Coronary artery (tissue), 2 donors: ENCODE results near the gene PLXDC1.
"Not testable (repeated sequence)": the region's sequence is repeated elsewhere in the genome, so short reads cannot be mapped to it uniquely, and the experiment has no call there.

ENCODE experiments used
- DNase-seq: peaks from one replicate; pipeline ENCODE4 v3.0.0-alpha.2; 2017; ENCODE audit warnings: low spot score
- H3K27ac ChIP-seq, 2 donors: fragments of 200-600 bp; sonication (generic); one replicate each; pipeline ENCODE4 v1.5.1; 2016 to 2019
- H3K4me3 ChIP-seq: fragments of 200-600 bp; sonication (generic); 2 replicates; pipeline ENCODE4 v1.5.1; 2016; ENCODE audit warnings: mild to moderate bottlenecking, moderate library complexity
- CTCF ChIP-seq: fragments of 200-600 bp; sonication (generic); IDR thresholded peaks from one replicate; pipeline ENCODE4 v1.5.1; 2019; ENCODE audit warnings: antibody characterized with exemption

Gene PLXDC1

GRCh38 chr17:39022924-39023323, 128.5 kb downstream of the PLXDC1 start:
- no peak overlapping the region for H3K27ac ChIP-seq
- no peak for DNase-seq
- H3K4me3 ChIP-seq, result no peak overlapping the region
- TF ChIP-seq CTCF, result no peak

DNA sequence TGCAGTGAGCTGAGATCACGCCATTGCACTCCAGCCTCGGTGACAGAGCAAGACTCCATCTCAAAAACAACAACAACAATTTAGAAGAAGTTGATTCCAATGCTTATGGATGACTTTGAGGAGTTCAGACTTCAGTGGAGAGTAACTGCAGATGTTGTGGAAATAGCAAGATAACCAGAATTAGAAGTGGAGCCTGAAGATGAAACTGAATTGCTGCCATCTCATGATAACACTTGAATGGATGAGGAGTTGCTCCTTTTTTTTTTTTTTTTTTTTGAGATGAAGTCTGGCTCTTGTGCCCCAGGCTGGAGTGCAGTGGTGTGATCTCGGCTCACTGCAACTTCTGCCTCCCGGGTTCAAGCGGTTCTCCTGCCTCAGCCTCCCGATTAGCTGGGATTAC, 131.4 kb downstream of the PLXDC1 start:
- H3K27ac ChIP-seq, H3K4me3 ChIP-seq, DNase-seq: not testable (repeated sequence)

DNA sequence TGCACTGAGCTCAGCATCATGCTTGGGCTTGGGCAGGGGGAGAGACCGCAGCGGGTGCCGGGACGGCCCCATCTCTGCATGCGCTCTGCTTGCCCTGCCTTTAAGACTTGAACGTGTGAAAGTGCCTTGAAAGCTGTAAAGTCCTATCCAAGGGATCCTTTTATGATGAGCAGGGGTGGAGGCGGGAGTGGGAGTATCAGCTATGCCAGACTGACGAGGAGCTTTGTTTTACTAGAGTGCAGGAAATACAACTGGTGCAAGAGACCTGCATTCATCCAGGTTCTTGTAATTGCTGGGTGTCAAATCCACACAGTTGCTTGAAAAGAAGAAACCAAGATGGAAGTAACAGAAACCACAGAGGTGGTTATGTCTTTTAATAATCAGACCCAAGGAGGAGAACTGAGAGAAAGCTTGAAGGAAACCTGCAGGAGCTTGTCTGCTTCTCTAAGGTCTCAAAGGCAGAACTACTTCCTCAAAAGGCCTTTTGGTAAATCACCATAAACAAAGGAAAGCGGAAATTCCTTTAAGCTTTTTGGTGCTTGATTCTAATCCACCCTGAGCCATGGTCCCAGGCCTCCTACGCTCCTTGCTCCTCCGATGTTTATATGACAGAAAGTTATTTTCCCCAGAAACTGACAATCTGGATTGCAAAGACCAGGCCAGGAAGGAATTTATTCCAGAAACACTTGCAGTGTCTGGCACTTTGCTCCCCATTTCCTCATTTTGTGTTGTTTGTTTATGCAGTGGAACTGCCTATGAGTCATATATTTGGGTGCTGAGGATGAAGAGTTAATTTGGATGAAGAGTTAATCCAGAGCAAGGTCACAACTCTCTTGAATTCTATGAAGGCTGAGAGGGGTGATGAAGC, 132.9 kb downstream of the PLXDC1 start:
- TF ChIP-seq CTCF, result no peak
- Histone ChIP-seq H3K27ac (peak overlapping the region in 1 of 2 donors; percentile 31), H3K4me3 (no peak overlapping the region)
- no peak for DNase-seq

DNA sequence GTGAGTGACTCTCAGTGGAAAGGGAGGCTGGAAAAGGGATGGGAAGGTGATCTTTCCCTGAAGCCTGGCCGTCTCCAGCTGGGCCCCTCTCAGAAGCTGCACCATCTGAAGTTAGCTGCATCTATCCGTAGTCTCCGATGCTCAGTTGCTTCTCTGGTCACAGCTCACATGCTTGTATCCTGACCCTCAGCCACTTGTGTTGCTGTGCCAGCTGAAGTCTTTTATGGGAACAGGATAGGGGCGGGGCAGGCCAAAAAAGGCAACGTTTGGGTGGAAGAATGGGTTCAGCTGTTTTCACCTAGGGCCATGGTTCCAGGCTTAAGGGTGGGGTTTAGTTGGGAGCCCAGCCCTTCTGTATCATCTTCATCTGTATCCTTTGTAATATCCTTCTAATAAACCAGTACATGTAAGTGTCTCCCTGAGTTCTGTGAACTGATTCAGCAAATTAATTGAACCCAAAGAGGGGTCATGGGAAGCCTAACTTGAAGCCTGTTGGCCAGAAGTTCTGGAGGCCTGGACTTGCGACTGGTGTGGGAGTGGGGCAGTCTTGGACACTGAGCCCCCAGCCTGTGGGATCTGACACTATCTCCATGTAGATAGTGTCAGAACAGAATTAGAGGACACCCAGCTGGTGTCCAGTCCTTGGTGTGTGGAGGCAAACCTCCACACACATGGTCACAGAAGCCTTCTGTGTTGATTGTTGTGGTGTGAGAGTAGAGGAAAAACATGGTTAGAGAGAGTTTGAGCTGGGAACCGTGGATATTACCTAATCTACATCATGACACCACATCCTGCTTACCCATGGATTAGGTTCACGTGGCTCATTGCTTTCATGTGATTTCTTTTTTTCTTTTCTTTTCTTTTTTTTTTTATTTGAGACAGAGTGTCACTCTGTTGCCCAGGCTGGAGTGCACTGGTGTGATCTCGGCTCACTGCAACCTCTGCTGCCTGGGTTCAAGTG, 135.0 kb downstream of the PLXDC1 start:
- no peak for TF ChIP-seq CTCF
- DNase-seq, result no peak
- no peak overlapping the region for H3K4me3 ChIP-seq
- no peak overlapping the region for H3K27ac ChIP-seq

- no peak for DNase-seq
- no peak for TF ChIP-seq CTCF
- Histone ChIP-seq H3K4me3 (no peak overlapping the region), H3K27ac (peak overlapping the region in 1 of 2 donors; percentile 79)
Observed at GRCh38 chr17:39015546-39015935, 135.9 kb downstream of the PLXDC1 start.

GRCh38 chr17:39014795-39015545, 136.5 kb downstream of the PLXDC1 start:
- H3K27ac ChIP-seq, result peak overlapping the region in 1 of 2 donors; percentile 79
- TF ChIP-seq CTCF, result no peak
- no peak overlapping the region for H3K4me3 ChIP-seq
- DNase-seq, result no peak
